ENCODE measurements around the gene ABLIM3. TPM values are rescaled to one million over a fixed set of nuclear protein-coding genes. Genes with fewer than 3 reads are reported as not detected.

The ABLIM3 gene
- total and polyA plus RNA-seq, 9 of the 15 experiments (the other 6 are each of a cell fraction or from before 2014, with no cell fraction given) = 0.03 to 0.38 (median 0.11) TPM

- TF ChIP-seq PBX2 (CRISPR knock-in tag; IDR thresholded peaks at IDR 0.05; ENCODE audit: low read depth) (no peak), PBX2 (tag; conservative IDR thresholded peaks at IDR 0.05; ENCODE audit: low read depth) (no peak), LEF1 (IDR thresholded peaks at IDR 0.05) (no peak), REST (IDR thresholded peaks at IDR 0.05; ENCODE audit: borderline replicate concordance) (no peak), REST (CRISPR knock-in tag; IDR thresholded peaks at IDR 0.05; ENCODE audit: low read depth) (no peak), PKNOX1 (IDR thresholded peaks at IDR 0.05) (no peak), HMG20A (CRISPR knock-in tag; conservative IDR thresholded peaks at IDR 0.05) (no peak), ZNF165 (CRISPR knock-in tag; IDR thresholded peaks at IDR 0.05; ENCODE audit: borderline replicate concordance) (no peak), SAFB (IDR thresholded peaks at IDR 0.05; ENCODE audit: borderline replicate concordance, low read depth, low read length) (no peak), CBFA2T3 (IDR thresholded peaks at IDR 0.05) (no peak), TCF3 (CRISPR knock-in tag; IDR thresholded peaks at IDR 0.05) (no peak), ZNF79 (CRISPR knock-in tag; IDR thresholded peaks at IDR 0.05; ENCODE audit: low read depth) (no peak), ZNF695 (CRISPR knock-in tag; IDR thresholded peaks at IDR 0.05) (no peak), ETV6 (IDR thresholded peaks at IDR 0.05; ENCODE audit: borderline replicate concordance in 1 of 2, low read depth in 2 of 2, low read length in 1 of 2) (no peak), ETV6 (CRISPR knock-in tag; IDR thresholded peaks at IDR 0.05; ENCODE audit: borderline replicate concordance) (no peak), CBX1 (IDR thresholded peaks at IDR 0.05; ENCODE audit: low read depth) (no peak), SMARCA5 (IDR thresholded peaks at IDR 0.05) (no peak), SMARCA4 (IDR thresholded peaks at IDR 0.05) (no peak), L3MBTL2 (IDR thresholded peaks at IDR 0.05) (peak; percentile 32; the same call in 1 of the 2 replicates)
Measured at GRCh38 chr5:149152317-149152746, 11.0 kb downstream of the ABLIM3 start (continued).

All from K562 (cell line).